GM18867 (cell line): ENCODE results near the gene MYH7B.

ENCODE experiments used
- ATAC-seq: cut with Tn5 transposase; IDR thresholded peaks from one replicate; pipeline ENCODE4 v1.9.1; 2021; ENCODE audit warnings: mild to moderate bottlenecking, moderate library complexity; ENCODE audit not compliant: unreplicated experiment

The MYH7B gene

GRCh38 chr20:35003211-35004031 lies 47.8 kb downstream of the MYH7B start:
- ATAC-seq: no peak

- ATAC-seq: no peak
Observed at GRCh38 chr20:35004051-35004725, 48.5 kb downstream of the MYH7B start.

GRCh38 chr20:35004749-35005462 lies 49.2 kb downstream of the MYH7B start:
- no peak for ATAC-seq
